ENCODE measurements around the gene TNS4.

DNA sequence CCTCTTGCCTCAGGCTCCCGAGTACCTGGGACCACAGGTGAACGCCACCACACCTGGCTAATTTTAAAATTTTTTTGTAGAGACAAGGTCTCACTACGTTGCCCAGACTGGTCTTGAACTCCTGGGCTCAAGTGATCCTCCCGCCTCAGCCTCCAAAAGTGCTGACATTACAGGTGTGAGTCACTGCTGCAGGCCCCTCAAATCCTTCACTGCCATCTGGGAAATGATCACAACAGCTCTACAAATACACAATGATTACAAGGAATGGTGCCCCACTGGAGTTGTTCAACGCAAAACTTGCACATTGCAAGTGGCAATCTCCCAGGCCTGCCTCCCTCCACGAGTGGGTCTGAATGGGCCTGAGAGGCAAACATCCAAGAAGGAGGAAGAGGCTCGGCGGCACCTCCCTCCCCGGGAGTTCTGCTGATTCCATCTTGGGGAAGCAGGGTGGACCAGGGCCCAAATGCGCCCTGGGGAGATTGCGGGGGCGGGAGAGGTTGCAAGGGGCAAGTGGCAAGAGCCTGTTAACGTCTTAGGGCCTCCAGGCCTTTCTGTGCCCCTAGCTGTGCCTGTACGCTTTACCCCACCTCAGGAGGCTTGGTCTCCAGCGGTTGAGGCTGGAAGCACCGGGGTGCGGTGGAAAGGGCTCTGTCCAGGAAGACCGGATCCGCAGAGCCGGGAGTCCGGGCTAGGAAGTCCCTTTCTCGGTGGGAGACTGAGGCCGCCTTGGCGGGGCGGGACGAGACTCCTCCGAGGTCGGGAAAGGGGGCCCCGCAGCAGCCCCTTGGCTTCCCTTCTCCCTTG is 58.8 kb downstream of the TNS4 start:
- no peak for TF ChIP-seq EZH2 (IDR thresholded peaks at IDR 0.05)
- TF ChIP-seq POLR2AphosphoS5 (IDR thresholded peaks at IDR 0.05; ENCODE audit: borderline replicate concordance, low read depth, low read length), result no peak

Data from SK-N-MC (cell line).